AG09309 (cell line): Measurements from ENCODE around the gene ACOT11.
"Not testable (repeated sequence)": the region's sequence is repeated elsewhere in the genome, so short reads cannot be mapped to it uniquely, and the experiment has no call there.

Experiments used
- DNase-seq: peaks from one replicate; pipeline ENCODE4 v3.0.0-alpha.2; 2010; ENCODE audit warnings: low read depth
- H3K4me3 ChIP-seq: 2 replicates; pipeline ENCODE4 v1.5.1; 2011; ENCODE audit warnings: mild to moderate bottlenecking, low read depth, low read length, moderate library complexity; ENCODE audit not compliant: control insufficient read depth
- CTCF ChIP-seq: IDR thresholded peaks from 2 replicates; pipeline ENCODE4 v1.5.1; 2011; ENCODE audit warnings: mild to moderate bottlenecking, low read depth, low read length, inconsistent platforms; ENCODE audit not compliant: insufficient read depth, control insufficient read depth; ENCODE audit errors: missing control alignments

ACOT11 gene

GRCh38 chr1:54502342-54502741 lies 45.7 kb upstream of the ACOT11 start:
- DNase-seq = no peak
- no peak for TF ChIP-seq CTCF
- H3K4me3 ChIP-seq = no peak overlapping the region

DNA sequence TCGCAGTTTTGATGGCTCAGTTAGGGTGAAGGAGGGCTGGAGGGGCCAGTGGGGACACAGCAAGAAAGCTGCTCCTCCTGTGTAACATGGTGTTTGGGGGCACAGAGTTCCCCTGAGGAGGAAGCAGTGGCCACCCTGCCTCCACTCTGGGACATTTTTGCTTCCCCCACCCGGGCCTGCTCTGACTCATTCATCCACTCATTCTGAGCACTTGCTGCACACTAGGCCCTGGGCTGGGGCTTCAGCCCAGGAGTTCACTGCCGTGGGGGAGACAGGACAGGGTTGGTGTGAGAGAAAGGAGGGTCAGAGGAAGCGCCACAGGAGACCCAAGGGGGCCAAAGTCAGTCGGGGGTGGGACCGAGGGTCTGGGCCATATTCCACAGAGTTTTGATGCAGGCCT lies 41.4 kb upstream of the ACOT11 start:
- no peak for TF ChIP-seq CTCF
- H3K4me3 ChIP-seq = no peak overlapping the region
- no peak for DNase-seq

GRCh38 chr1:54507033-54507870 lies 40.8 kb upstream of the ACOT11 start:
- no peak for DNase-seq
- H3K4me3 ChIP-seq = no peak overlapping the region
- TF ChIP-seq CTCF = no peak

GRCh38 chr1:54510715-54511270 lies 37.2 kb upstream of the ACOT11 start:
- H3K4me3 ChIP-seq = no peak overlapping the region
- TF ChIP-seq CTCF = no peak
- DNase-seq = no peak

DNA sequence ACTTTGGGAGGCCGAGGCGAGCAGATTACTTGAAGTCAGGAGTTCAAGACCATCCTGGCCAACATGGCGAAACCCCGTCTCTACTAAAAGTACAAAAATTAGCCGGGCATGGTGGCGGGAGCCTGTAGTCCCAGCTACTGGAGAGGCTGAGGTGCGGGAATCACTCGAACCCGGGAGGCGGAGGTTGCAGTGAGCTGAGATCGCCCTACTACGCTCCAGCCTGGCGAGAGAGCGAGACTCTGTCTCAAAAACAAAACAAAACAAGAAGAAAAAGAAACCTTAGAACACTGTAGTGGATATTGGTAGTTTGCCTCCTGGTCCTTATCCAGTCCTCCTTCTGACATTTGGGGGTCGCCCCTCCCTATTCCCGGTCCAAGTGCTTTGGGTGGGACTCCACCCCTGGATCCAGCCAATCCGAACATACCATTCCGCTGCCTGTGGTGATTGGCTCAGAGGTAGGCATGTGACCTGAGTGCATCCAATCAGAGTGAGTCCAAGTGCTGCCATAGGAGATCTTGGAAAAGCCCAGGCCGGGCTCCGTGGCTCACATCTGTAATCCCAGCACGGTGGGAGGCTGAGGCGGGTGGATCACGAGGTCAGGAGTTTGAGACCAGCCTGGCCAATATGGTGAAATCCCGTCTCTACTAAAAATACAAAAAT lies 34.0 kb upstream of the ACOT11 start:
- H3K4me3 ChIP-seq, DNase-seq: not testable (repeated sequence)

GRCh38 chr1:54516249-54516920 lies 31.6 kb upstream of the ACOT11 start:
- no peak for TF ChIP-seq CTCF
- H3K4me3 ChIP-seq = no peak overlapping the region
- no peak for DNase-seq
